CD4-positive, alpha-beta T cell treated with Interleukin-10 for 1 hour (primary cell): ENCODE results near the gene MCUR1.
"Not testable (repeated sequence)": the region's sequence is repeated elsewhere in the genome, so short reads cannot be mapped to it uniquely, and the experiment has no call there.

Source experiments
- DNase-seq: peaks from one replicate; pipeline ENCODE4 v3.0.0-alpha.2; 2020

Gene MCUR1

GRCh38 chr6:13828656-13829301 is 14.4 kb upstream of the MCUR1 start:
- DNase-seq = not testable (repeated sequence)

GRCh38 chr6:13827032-13827431 is 12.7 kb upstream of the MCUR1 start:
- DNase-seq = no peak

GRCh38 chr6:13825871-13826270 is 11.5 kb upstream of the MCUR1 start:
- no peak for DNase-seq

- no peak for DNase-seq
Measured at GRCh38 chr6:13818341-13818740, 4.0 kb upstream of the MCUR1 start.

GRCh38 chr6:13814938-13815575 is 700 bp upstream of the MCUR1 start:
- DNase-seq = peak; percentile 5

GRCh38 chr6:13813621-13814175 is 659 bp downstream of the MCUR1 start:
- DNase-seq = peak; percentile 34

- DNase-seq = no peak
Measured at GRCh38 chr6:13813026-13813425, 1.3 kb downstream of the MCUR1 start.

GRCh38 chr6:13812359-13812642 is 2.1 kb downstream of the MCUR1 start:
- no peak for DNase-seq

GRCh38 chr6:13811627-13812358 is 2.6 kb downstream of the MCUR1 start:
- no peak for DNase-seq

GRCh38 chr6:13810688-13811446 is 3.5 kb downstream of the MCUR1 start:
- DNase-seq = no peak

- DNase-seq = no peak
Measured at GRCh38 chr6:13808801-13809200, 5.6 kb downstream of the MCUR1 start.

- DNase-seq = no peak
Measured at GRCh38 chr6:13807696-13808095, 6.7 kb downstream of the MCUR1 start.

- DNase-seq = no peak
Measured at GRCh38 chr6:13803581-13803980, 10.8 kb downstream of the MCUR1 start.

GRCh38 chr6:13800615-13801014 is 13.7 kb downstream of the MCUR1 start:
- DNase-seq = no peak

GRCh38 chr6:13796781-13797180 is 17.6 kb downstream of the MCUR1 start:
- DNase-seq = no peak

GRCh38 chr6:13795041-13795750 is 19.2 kb downstream of the MCUR1 start:
- DNase-seq = peak; percentile 84

GRCh38 chr6:13794184-13794583 is 20.2 kb downstream of the MCUR1 start:
- DNase-seq = no peak

GRCh38 chr6:13789746-13790145 is 24.6 kb downstream of the MCUR1 start:
- no peak for DNase-seq

GRCh38 chr6:13788820-13789219 is 25.5 kb downstream of the MCUR1 start:
- DNase-seq = no peak

GRCh38 chr6:13787137-13787536 is 27.2 kb downstream of the MCUR1 start:
- DNase-seq = no peak

GRCh38 chr6:13780162-13780561 is 34.2 kb downstream of the MCUR1 start:
- not testable (repeated sequence) for DNase-seq

GRCh38 chr6:13778028-13778427 is 36.3 kb downstream of the MCUR1 start:
- DNase-seq = no peak

- no peak for DNase-seq
Measured at GRCh38 chr6:13776602-13777001, 37.8 kb downstream of the MCUR1 start.
